Small intestine (tissue), 7 donors: ENCODE results near the gene NAPG. TPM values are rescaled to one million over a fixed set of nuclear protein-coding genes. Genes with fewer than 3 reads are reported as not detected.
"Not testable (repeated sequence)": the region's sequence is repeated elsewhere in the genome, so short reads cannot be mapped to it uniquely, and the experiment has no call there.

Experiments used
- DNase-seq, 2 donors: peaks; one replicate each; pipeline versions ENCODE4 v3.0.0 to v3.0.0-alpha.2; 2013
- FAIRE-seq: peaks from 2 replicates; lab custom pipeline; 2012; peaks lifted over from hg19 to GRCh38; lab: Jason Lieb, UNC
- H3K27ac ChIP-seq, 3 donors: one replicate each; pipeline ENCODE4 v1.5.1; 2013; ENCODE audit warnings: low read length in 2 of 3, mild to moderate bottlenecking in 2 of 3, control low read depth in 1 of 3, inconsistent platforms in 1 of 3, low read depth in 1 of 3, moderate library complexity in 1 of 3
- H3K27me3 ChIP-seq, 3 donors: one replicate each; pipeline ENCODE4 v1.6.1; 2013; ENCODE audit warnings: low read length in 3 of 3, inconsistent platforms in 1 of 3; ENCODE audit not compliant: control insufficient read depth in 3 of 3, insufficient read depth in 3 of 3
- H3K36me3 ChIP-seq, 3 donors: one replicate each; pipeline ENCODE4 v1.6.1; 2013; ENCODE audit warnings: low read length in 3 of 3, inconsistent platforms in 1 of 3, low read depth in 1 of 3, mild to moderate bottlenecking in 1 of 3, moderate library complexity in 1 of 3; ENCODE audit not compliant: control insufficient read depth in 3 of 3, insufficient read depth in 2 of 3
- H3K4me1 ChIP-seq, 3 donors: one replicate each; pipeline ENCODE4 v1.6.1; 2013; ENCODE audit warnings: low read length in 2 of 3, inconsistent platforms in 1 of 3, low read depth in 1 of 3, mild to moderate bottlenecking in 1 of 3, moderate library complexity in 1 of 3; ENCODE audit not compliant: control insufficient read depth in 3 of 3, insufficient read depth in 2 of 3
- H3K4me3 ChIP-seq, 3 donors: one replicate each; pipeline ENCODE4 v1.5.1; 2013; ENCODE audit warnings: low read length in 3 of 3, control low read depth in 1 of 3, inconsistent platforms in 1 of 3, low read depth in 1 of 3, mild to moderate bottlenecking in 1 of 3, moderate library complexity in 1 of 3
- H3K9me3 ChIP-seq, 2 donors: one replicate each; pipeline ENCODE4 v1.6.1; 2013; ENCODE audit warnings: low read depth in 1 of 2, low read length in 1 of 2; ENCODE audit not compliant: control insufficient read depth in 2 of 2, insufficient read depth in 1 of 2
- WGBS, 3 donors: extraction: QIAGEN DNeasy Blood & Tissue Kit; methylation state at CpG; one replicate each; pipeline ENCODE4 v1.1.7; 2013; 5-methylcytosine and 5-hydroxymethylcytosine counted together
- polyA plus RNA-seq, 4 donors: library from polyadenylated mRNA; stranded (reverse) in 3 of 4; unstranded in 1 of 4; fragments of 200-250 nt in 3 of 4; fragments of 120-200 nt in 1 of 4; gene quantifications; one replicate each; pipeline versions ENCODE4 v1.2.1 to v1.2.3, GENCODE V29; 2013
- donor health status: healthy with polysubstance abuse.
- donor health status: control.
- donor health status: control.
- donor health status: Bipolar disorder and iron deficiency.
- donor health status: healthy.

Gene NAPG
- polyA plus RNA-seq, 4 donors: 11.1 to 24.1 (median 16.3) TPM

DNA sequence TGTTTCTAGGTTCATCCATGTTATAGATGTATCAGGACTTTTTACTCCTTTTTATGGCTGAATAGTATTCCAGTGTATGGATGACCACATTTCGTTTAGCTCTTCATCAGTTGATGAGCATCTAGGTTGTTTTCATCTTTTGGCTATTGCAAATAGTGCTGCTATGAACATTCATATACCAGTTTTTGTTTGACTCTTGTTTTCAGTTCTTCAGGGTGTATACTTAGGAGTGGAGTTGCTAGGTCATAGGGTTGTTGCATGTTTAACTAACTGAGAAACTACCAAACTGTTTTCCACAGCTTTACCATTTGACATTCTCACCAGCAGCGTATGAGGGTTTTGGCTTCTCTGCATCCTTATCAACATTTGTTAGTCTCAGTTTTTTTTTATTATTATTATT is 25.8 kb upstream of the NAPG start:
- H3K27me3 ChIP-seq: no peaks in the 10 kb centered on the region
- H3K27ac ChIP-seq: no peak overlapping the region
- no peaks in the 10 kb centered on the region for H3K36me3 ChIP-seq
- DNase-seq: no peak
- H3K4me3 ChIP-seq: no peak overlapping the region
- WGBS, 3 donors: 44 to 71% (median 68%) methylated on average over 2 of the region's 2 CpGs
- no peak for FAIRE-seq
- no peaks in the 10 kb centered on the region for H3K4me1 ChIP-seq
- peaks cover 0 to 3% of the 10 kb centered on the region in 2 donors for H3K9me3 ChIP-seq

DNA sequence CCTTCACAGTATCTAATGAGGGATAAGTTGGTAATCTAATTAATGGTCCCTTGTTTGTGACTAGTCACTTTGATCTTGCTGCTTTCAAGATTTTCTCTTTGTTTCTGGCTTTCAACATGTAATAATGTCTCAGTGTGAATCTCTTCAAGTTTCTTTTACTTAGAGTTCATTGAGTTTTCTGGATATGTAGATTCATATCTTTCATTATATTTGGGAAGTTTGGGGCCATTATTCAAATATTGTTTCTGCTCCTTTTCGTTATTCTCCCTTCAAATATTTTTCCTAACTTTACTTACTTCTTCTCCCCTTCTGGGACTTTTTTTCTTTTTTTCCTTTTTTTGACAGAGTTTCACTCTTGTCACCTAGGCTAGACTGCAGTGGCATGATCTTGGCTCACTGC is 21.1 kb upstream of the NAPG start:
- Histone ChIP-seq H3K9me3 (peaks cover 0 to 22% of the 10 kb centered on the region in 2 donors), H3K4me3 (no peak overlapping the region), H3K27ac (no peak overlapping the region), H3K4me1 (no peaks in the 10 kb centered on the region), H3K27me3 (peaks cover 0 to 2% (median 0%) of the 10 kb centered on the region in 3 donors), H3K36me3 (no peaks in the 10 kb centered on the region)
- WGBS, 3 donors: 86 to 88% (median 88%) methylated on average over 1 of the region's 1 CpG
- FAIRE-seq (no peak), DNase-seq (no peak)

DNA sequence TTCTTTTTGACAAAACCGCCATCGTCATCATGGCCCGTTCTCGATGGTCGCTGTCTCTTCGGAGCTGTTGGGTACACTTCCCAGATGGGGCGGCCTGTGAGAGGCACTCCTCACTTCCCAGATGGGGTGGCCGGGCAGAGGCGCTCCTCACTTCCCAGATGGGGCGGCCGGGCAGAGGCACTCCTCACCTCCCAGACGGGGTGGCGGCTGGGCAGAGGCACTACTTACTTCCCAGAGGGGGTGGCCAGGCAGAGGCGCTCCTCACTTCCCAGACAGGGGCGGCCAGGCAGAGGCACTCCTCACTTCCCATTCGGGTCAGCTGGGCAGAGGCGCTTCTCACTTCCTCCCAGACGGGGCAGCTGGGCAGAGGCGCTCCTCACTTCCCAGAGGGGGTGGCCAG is 19.9 kb upstream of the NAPG start:
- not testable (repeated sequence) for H3K4me3 ChIP-seq, DNase-seq, H3K27ac ChIP-seq, H3K27me3 ChIP-seq, H3K4me1 ChIP-seq, FAIRE-seq, H3K36me3 ChIP-seq
- WGBS, 3 donors: 86 to 93% (median 91%) methylated on average over 16 to 19 of the region's 19 CpGs
- H3K9me3 ChIP-seq: peaks cover 0 to 22% of the 10 kb centered on the region in 2 donors

DNA sequence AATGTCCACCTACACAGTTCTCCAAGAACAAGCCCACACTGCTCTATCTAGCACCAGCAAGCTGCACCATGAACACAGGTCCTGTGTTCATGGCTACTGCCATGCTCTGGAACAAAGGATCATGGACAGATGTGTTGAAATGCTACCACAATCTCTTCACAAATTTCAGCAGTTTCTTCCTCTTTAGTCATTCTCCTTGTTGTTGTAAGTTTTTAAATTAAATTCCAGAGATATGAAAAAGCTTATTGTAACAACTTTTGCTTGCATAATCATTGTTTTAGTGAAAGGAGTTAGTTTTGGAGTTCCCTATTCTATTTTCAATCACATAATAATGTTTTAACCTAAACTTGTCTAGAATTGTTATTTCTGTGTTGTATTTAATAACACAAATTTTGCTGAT is 17.2 kb upstream of the NAPG start:
- FAIRE-seq (no peak), DNase-seq (no peak)
- no peaks in the 10 kb centered on the region for H3K36me3 ChIP-seq
- peaks cover 0 to 2% (median 0%) of the 10 kb centered on the region in 3 donors for H3K27me3 ChIP-seq
- peaks cover 0 to 22% of the 10 kb centered on the region in 2 donors for H3K9me3 ChIP-seq
- H3K27ac ChIP-seq: no peak overlapping the region
- H3K4me3 ChIP-seq: no peak overlapping the region
- no peaks in the 10 kb centered on the region for H3K4me1 ChIP-seq

DNA sequence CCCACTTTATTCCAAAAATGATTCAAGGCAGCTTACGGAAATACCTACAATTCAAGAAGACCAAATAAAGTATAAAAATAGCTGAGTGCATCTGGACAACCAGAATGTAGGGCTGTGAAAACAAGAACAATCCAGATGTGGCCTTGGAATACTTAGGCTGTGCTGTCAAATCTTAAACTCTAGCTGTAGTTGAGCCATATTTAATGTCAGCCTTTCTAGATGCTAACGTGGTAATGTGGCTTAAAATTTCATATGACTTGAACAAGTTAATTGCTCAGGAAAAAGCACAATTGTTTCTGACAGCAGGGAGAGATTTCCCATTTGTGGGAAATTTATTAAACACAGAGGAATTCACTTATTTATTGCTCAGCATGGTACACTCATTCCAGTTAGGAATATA is 14.6 kb upstream of the NAPG start:
- H3K9me3 ChIP-seq: peaks cover 0 to 17% of the 10 kb centered on the region in 2 donors
- no peak for FAIRE-seq
- peaks cover 0 to 2% (median 2%) of the 10 kb centered on the region in 3 donors for H3K27me3 ChIP-seq

DNA sequence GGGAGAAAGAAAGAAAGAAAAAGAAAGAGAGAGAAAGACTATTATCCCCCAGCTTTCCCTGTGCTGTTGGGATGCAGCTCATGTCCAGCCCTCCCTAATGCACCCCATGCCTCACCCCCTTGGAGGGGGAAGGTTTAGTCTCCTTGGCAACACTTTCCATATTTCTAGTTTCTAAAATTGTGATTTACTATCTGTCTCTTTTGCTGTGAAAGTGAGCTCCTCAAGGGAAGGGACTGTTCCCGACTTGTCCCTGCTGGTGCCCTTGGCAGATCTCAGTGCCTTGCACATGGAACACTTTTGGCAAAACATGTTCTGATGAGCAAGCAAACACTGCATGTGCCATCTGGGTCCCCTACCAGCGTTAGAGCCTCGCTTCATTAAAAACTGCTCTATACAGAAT is 11.7 kb upstream of the NAPG start:
- 60 to 80% (median 67%) methylated on average over 3 of the region's 3 CpGs for WGBS, 3 donors
- H3K36me3 ChIP-seq: no peaks in the 10 kb centered on the region
- peaks cover 0 to 7% of the 10 kb centered on the region in 2 donors for H3K9me3 ChIP-seq
- H3K27ac ChIP-seq: no peak overlapping the region
- no peak for DNase-seq
- H3K4me3 ChIP-seq: no peak overlapping the region
- no peak for FAIRE-seq
- H3K4me1 ChIP-seq: no peaks in the 10 kb centered on the region
- peaks cover 0 to 7% (median 0%) of the 10 kb centered on the region in 3 donors for H3K27me3 ChIP-seq

More for the DNA sequence above, 14.6 kb upstream of the NAPG start:
- Histone ChIP-seq H3K27ac (no peak overlapping the region), H3K4me1 (no peaks in the 10 kb centered on the region), H3K36me3 (no peaks in the 10 kb centered on the region), H3K4me3 (no peak overlapping the region)
- no peak for DNase-seq
- 77 to 87% (median 83%) methylated on average over 2 of the region's 2 CpGs for WGBS, 3 donors

DNA sequence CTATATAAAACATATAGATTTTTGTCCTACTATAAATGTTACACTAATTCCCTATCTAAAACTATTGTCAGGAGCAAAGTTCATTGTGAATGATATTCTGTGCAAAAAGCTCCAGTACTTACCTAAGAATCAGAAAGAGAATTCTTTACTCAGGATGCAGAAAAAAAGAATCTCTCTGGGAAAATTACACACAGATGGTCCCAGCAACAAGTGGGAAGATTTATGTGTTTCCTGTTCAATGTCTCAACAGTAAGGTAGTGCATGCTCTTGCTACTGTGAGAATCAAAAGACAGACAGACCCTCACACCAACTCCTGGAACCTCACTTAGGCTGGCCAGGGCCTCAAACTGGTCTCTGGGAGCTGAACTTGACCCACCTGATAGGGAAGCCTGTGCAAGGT is 11.2 kb upstream of the NAPG start:
- FAIRE-seq: no peak
- H3K4me1 ChIP-seq: no peaks in the 10 kb centered on the region
- DNase-seq: no peak
- peaks cover 0 to 7% of the 10 kb centered on the region in 2 donors for H3K9me3 ChIP-seq
- H3K27ac ChIP-seq: no peak overlapping the region
- H3K27me3 ChIP-seq: peaks cover 0 to 10% (median 0%) of the 10 kb centered on the region in 3 donors
- no peak overlapping the region for H3K4me3 ChIP-seq
- H3K36me3 ChIP-seq: no peaks in the 10 kb centered on the region

DNA sequence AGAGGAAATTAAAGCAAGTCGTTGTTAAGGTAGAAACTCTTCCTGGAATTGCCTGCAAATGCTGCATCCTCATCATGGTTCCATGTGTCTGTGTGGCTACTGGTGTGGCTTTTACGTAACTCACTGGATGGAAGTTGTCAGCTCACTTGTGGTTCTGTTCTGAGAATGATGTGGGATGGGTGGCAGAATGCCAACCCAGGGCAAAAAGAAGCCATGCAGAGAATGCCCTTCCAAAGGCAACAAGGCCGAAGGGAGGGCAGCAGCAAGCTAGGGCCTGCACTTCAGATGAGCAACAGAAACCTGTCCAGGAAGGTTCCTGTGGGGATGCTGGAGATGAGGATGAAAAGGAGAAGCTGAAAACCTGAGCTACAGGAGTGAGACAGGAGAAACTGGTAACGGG is 10.4 kb upstream of the NAPG start:
- Histone ChIP-seq H3K4me3 (no peak overlapping the region), H3K36me3 (no peaks in the 10 kb centered on the region), H3K9me3 (peaks cover 0 to 7% of the 10 kb centered on the region in 2 donors), H3K4me1 (no peaks in the 10 kb centered on the region), H3K27ac (no peak overlapping the region), H3K27me3 (peaks cover 0 to 10% (median 0%) of the 10 kb centered on the region in 3 donors)
- 62 to 76% (median 71%) methylated on average over 4 of the region's 4 CpGs for WGBS, 3 donors
- FAIRE-seq (no peak), DNase-seq (no peak)

DNA sequence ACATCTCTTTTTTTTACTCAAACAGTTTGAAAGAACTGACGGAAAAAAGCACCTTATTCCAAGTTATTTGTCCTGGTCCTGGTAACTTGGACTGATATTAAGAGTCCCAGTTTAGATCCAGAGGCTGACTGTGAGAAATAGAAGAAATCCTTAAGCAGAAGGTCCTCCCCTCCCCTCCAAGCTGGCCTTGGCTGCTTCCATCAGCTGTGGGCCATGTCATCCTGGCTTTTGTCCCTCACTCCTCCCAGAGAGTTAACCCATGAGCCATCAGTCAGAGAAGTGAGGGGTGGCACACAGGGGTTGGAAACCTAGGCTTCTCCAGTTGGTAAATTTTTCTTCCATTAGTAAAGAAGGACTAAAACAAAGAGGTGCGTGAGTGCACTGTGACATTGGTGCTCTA is 9.7 kb upstream of the NAPG start:
- Histone ChIP-seq H3K36me3 (no peaks in the 10 kb centered on the region), H3K9me3 (peaks cover 0 to 7% of the 10 kb centered on the region in 2 donors), H3K27me3 (peaks cover 0 to 10% (median 0%) of the 10 kb centered on the region in 3 donors), H3K4me3 (no peak overlapping the region), H3K27ac (no peak overlapping the region), H3K4me1 (no peaks in the 10 kb centered on the region)
- DNase-seq (no peak), FAIRE-seq (no peak)
- 81 to 94% (median 90%) methylated on average over 2 of the region's 2 CpGs for WGBS, 3 donors
